Measurements from ENCODE around the gene MACF1. TPM values are rescaled to one million over a fixed set of nuclear protein-coding genes. Genes with fewer than 3 reads are reported as not detected.

The MACF1 gene
- total RNA-seq, 1 donor from 2014 or later, result 431 TPM

DNA sequence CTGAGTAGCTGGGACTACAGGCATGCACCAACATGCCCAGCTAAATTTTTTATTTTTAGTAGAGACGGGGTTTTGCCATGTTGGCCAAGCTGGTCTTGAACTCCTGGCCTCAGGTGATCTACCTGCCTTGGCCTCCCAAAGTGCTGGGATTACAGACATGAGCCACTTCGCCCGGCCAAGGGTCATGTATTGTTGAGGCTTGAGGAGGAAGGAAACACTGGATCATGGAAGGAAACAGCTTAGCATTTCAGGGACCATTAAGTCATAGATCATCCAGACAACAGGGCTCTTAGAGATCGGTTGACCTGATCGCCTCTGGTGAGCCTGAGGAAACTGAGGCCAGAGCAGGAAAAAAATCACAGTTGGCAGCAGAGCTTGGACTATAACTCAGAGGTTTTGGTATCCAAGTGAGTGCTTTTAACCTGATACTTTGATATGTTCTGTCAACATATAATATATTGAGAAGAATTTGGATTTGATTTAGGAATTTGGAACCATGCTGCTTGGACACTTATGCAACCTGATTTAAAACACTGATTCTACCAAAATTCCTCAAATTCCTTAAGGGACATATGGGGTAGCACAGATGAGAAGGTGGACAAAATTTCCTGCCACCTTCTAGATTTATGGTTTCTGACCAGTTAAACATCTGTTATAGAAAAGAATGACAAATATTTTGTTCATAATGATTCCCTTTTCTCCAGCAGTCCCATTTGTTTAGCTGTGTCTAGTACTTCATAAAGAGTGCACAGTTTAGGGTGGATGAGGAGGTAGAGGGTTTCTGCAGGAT, 273.8 kb downstream of the MACF1 start:
- Mint-ChIP-seq H3K9me3 (ENCODE audit: unreplicated experiment) (no peaks in the 10 kb centered on the region), H3K4me1 (ENCODE audit: unreplicated experiment) (peaks cover 13% of the 10 kb centered on the region), H3K27ac (ENCODE audit: unreplicated experiment) (peak overlapping the region; percentile 52), H3K27me3 (ENCODE audit: unreplicated experiment) (no peaks in the 10 kb centered on the region), H3K36me3 (ENCODE audit: unreplicated experiment) (peaks cover 54% of the 10 kb centered on the region), H3K4me3 (ENCODE audit: unreplicated experiment) (no peak overlapping the region)
- DNase-seq (ENCODE audit: extremely low spot score, unreplicated experiment), result no peak
- TF ChIP-seq, protein P1, sequence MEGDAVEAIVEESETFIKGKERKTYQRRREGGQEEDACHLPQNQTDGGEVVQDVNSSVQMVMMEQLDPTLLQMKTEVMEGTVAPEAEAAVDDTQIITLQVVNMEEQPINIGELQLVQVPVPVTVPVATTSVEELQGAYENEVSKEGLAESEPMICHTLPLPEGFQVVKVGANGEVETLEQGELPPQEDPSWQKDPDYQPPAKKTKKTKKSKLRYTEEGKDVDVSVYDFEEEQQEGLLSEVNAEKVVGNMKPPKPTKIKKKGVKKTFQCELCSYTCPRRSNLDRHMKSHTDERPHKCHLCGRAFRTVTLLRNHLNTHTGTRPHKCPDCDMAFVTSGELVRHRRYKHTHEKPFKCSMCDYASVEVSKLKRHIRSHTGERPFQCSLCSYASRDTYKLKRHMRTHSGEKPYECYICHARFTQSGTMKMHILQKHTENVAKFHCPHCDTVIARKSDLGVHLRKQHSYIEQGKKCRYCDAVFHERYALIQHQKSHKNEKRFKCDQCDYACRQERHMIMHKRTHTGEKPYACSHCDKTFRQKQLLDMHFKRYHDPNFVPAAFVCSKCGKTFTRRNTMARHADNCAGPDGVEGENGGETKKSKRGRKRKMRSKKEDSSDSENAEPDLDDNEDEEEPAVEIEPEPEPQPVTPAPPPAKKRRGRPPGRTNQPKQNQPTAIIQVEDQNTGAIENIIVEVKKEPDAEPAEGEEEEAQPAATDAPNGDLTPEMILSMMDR (IDR thresholded peaks at IDR 0.05), result no peak

DNA sequence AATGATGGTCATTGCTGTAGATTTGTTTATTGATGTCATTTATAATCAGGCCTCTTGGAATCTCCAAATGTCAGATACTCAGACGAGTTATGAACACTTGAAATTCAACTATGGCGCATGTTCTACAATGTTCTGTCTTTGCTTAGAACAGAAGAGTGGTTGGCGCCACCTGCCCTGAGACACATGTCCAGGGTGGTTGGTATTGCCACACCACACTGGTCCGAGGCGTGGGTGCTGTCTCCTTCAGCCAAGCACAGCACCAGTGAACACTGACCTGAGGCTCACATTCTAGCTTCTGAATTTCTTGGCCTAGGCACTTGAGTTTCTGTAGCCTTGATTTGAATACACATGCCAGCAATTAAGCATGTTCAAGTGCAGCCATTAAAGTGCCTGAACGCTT, 276.8 kb downstream of the MACF1 start:
- DNase-seq (ENCODE audit: extremely low spot score, unreplicated experiment), result no peak
- Mint-ChIP-seq H3K27me3 (ENCODE audit: unreplicated experiment) (no peaks in the 10 kb centered on the region), H3K36me3 (ENCODE audit: unreplicated experiment) (peaks cover 55% of the 10 kb centered on the region), H3K9me3 (ENCODE audit: unreplicated experiment) (no peaks in the 10 kb centered on the region), H3K4me1 (ENCODE audit: unreplicated experiment) (peaks cover 13% of the 10 kb centered on the region), H3K27ac (ENCODE audit: unreplicated experiment) (no peak overlapping the region), H3K4me3 (ENCODE audit: unreplicated experiment) (no peak overlapping the region)
- TF ChIP-seq, protein P1 (IDR thresholded peaks at IDR 0.05), result no peak

DNA sequence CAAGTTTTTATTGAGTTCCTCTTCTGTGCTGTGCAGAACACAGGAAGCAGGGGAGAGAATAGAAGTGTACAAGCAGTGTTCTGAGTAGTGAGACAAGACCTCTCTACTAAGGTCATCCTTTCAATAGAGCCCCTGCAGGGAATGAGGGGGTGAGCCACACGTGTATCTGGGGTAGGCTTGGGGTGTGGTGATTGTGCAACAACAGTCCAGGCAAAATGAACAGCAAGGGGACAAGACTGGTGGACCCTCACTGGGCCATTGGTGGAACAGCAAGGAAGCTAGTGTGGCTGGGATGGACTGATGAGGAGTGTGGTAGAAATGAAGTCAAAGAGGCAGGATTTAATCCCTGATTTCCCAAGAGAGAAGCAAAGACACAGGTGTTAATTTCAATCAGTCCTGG, 278.8 kb downstream of the MACF1 start:
- Mint-ChIP-seq H3K27me3 (ENCODE audit: unreplicated experiment) (no peaks in the 10 kb centered on the region), H3K36me3 (ENCODE audit: unreplicated experiment) (peaks cover 55% of the 10 kb centered on the region), H3K27ac (ENCODE audit: unreplicated experiment) (no peak overlapping the region), H3K9me3 (ENCODE audit: unreplicated experiment) (no peaks in the 10 kb centered on the region), H3K4me1 (ENCODE audit: unreplicated experiment) (peaks cover 8% of the 10 kb centered on the region), H3K4me3 (ENCODE audit: unreplicated experiment) (no peak overlapping the region)
- no peak for DNase-seq (ENCODE audit: extremely low spot score, unreplicated experiment)
- TF ChIP-seq, protein P1 (IDR thresholded peaks at IDR 0.05), result no peak

DNA sequence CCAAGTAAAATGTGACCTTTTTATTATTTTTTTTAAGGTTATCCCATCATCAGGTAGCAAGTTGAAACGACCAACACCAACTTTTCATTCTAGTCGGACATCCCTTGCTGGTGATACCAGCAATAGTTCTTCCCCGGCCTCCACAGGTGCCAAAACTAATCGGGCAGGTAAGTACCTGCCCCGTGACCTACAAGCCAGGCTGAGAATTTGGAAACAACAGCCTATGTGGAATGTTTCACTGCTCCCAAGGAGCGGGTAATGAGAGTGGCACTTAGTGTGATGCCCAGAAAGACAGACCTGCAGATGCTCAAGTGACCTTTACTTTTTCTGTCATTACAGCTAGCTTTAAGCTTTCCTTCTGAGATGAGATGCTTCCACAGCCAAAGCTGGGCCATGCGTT, 280.1 kb downstream of the MACF1 start:
- DNase-seq (ENCODE audit: extremely low spot score, unreplicated experiment), result no peak
- H3K4me1 Mint-ChIP-seq (ENCODE audit: unreplicated experiment), result no peaks in the 10 kb centered on the region

More for the DNA sequence above, 280.1 kb downstream of the MACF1 start:
- H3K9me3 Mint-ChIP-seq (ENCODE audit: unreplicated experiment), result no peaks in the 10 kb centered on the region
- TF ChIP-seq, protein P1 (IDR thresholded peaks at IDR 0.05), result no peak
- H3K27me3 Mint-ChIP-seq (ENCODE audit: unreplicated experiment), result no peaks in the 10 kb centered on the region
- H3K36me3 Mint-ChIP-seq (ENCODE audit: unreplicated experiment), result peaks cover 48% of the 10 kb centered on the region
- no peak overlapping the region for H3K27ac Mint-ChIP-seq (ENCODE audit: unreplicated experiment)
- no peak overlapping the region for H3K4me3 Mint-ChIP-seq (ENCODE audit: unreplicated experiment)

Data from osteocyte (in vitro differentiated cells).